ENCODE data around the gene PRKCA.

- TF ChIP-seq CTCF (IDR thresholded peaks at IDR 0.05) (no peak), POLR2A (IDR thresholded peaks at IDR 0.05) (no peak), EP300 (IDR thresholded peaks at IDR 0.05) (no peak), POLR2AphosphoS5 (IDR thresholded peaks at IDR 0.05) (no peak)
Measured at GRCh38 chr17:66817750-66818149, 515.3 kb downstream of the PRKCA start.

All from suprapubic skin (tissue), 4 donors.